ENCODE results near the gene ZNF784.
"Not testable (repeated sequence)": the region's sequence is repeated elsewhere in the genome, so short reads cannot be mapped to it uniquely, and the experiment has no call there.

ZNF784 gene

GRCh38 chr19:55576746-55577145 is 47.6 kb downstream of the ZNF784 start:
- DNase-seq (ENCODE audit: low read depth, low spot score), result no peak
- H3K4me3 ChIP-seq (ENCODE audit: low read depth, low read length), result no peak overlapping the region
- in situ Hi-C loops (cut with HindIII; ENCODE audit: low sequenced_read_pairs), result no loop called here
- no peak for TF ChIP-seq CTCF (IDR thresholded peaks at IDR 0.05; ENCODE audit: low read depth, low read length)

- DNase-seq (ENCODE audit: low read depth, low spot score); in situ Hi-C loops (cut with HindIII; ENCODE audit: low sequenced_read_pairs); H3K4me3 ChIP-seq (ENCODE audit: low read depth, low read length): not testable (repeated sequence)
Measured at GRCh38 chr19:55573929-55574328, 50.4 kb downstream of the ZNF784 start.
